PFSK-1 (cell line): ENCODE measurements around the gene GDPGP1.

Experiments used
- FOXP2 ChIP-seq: optimal IDR thresholded peaks from 2 replicates; pipeline ENCODE3; 2011; ENCODE audit warnings: borderline replicate concordance, control low read depth, inconsistent platforms; ENCODE audit not compliant: insufficient read depth; ENCODE audit errors: extremely low read length, extremely low read depth
- POLR2AphosphoS5 ChIP-seq: IDR thresholded peaks from 2 replicates; pipeline ENCODE4 v1.6.1; 2012; ENCODE audit warnings: low read depth, mild to moderate bottlenecking, control low read depth, low read length, moderate library complexity
- REST ChIP-seq, 2 experiments: IDR thresholded peaks; 2 replicates each; pipeline versions ENCODE4 v1.6.1 to v1.8.0; 2011 to 2012; ENCODE audit warnings: low read depth in 2 of 2, low read length in 2 of 2, control low read depth in 1 of 2, inconsistent platforms in 1 of 2, mild to moderate bottlenecking in 1 of 2, moderate library complexity in 1 of 2; ENCODE audit not compliant: insufficient read depth in 1 of 2
- SIN3A ChIP-seq: IDR thresholded peaks from 2 replicates; pipeline ENCODE4 v1.6.1; 2012; ENCODE audit warnings: mild to moderate bottlenecking, low read length, moderate library complexity, borderline replicate concordance; ENCODE audit not compliant: insufficient read depth
- TAF1 ChIP-seq: IDR thresholded peaks from 2 replicates; pipeline ENCODE4 v1.6.1; 2012; ENCODE audit warnings: low read length, control low read depth, borderline replicate concordance; ENCODE audit not compliant: insufficient read depth

GDPGP1 gene

GRCh38 chr15:90230071-90230494 is 3.9 kb upstream of the GDPGP1 start:
- TF ChIP-seq FOXP2 (no peak), POLR2AphosphoS5 (no peak), REST (IDR thresholded peaks at IDR 0.05; ENCODE audit: insufficient read depth in 1 of 2, low read depth in 2 of 2, low read length in 2 of 2) (no peak), TAF1 (no peak), SIN3A (no peak)

- TF ChIP-seq SIN3A (no peak), TAF1 (no peak), FOXP2 (no peak), POLR2AphosphoS5 (no peak), REST (IDR thresholded peaks at IDR 0.05; ENCODE audit: insufficient read depth in 1 of 2, low read depth in 2 of 2, low read length in 2 of 2) (no peak)
Measured at GRCh38 chr15:90230610-90231009, 3.4 kb upstream of the GDPGP1 start.

- no peak for TF ChIP-seq SIN3A
- no peak for TF ChIP-seq TAF1
Measured at GRCh38 chr15:90231028-90232017, 2.7 kb upstream of the GDPGP1 start.

GRCh38 chr15:90232196-90232595 is 1.8 kb upstream of the GDPGP1 start:
- TF ChIP-seq REST (IDR thresholded peaks at IDR 0.05; ENCODE audit: insufficient read depth in 1 of 2, low read depth in 2 of 2, low read length in 2 of 2) (no peak), POLR2AphosphoS5 (no peak), FOXP2 (no peak), SIN3A (no peak)

- TF ChIP-seq TAF1 (no peak), FOXP2 (no peak), REST (IDR thresholded peaks at IDR 0.05; ENCODE audit: insufficient read depth in 1 of 2, low read depth in 2 of 2, low read length in 2 of 2) (no peak), POLR2AphosphoS5 (no peak), SIN3A (no peak)
Measured at GRCh38 chr15:90232941-90233386, 1.0 kb upstream of the GDPGP1 start.
